Stimulated activated CD4-positive, alpha-beta T cell treated with anti-CD3 and anti-CD28 coated beads, Interleukin-12 subunit alpha, Interleukin-12 subunit beta, amount 100 ng/mL, for 48 hours (primary cell): ENCODE data around the gene HNRNPDL.
"Not testable (repeated sequence)": the region's sequence is repeated elsewhere in the genome, so short reads cannot be mapped to it uniquely, and the experiment has no call there.

ENCODE experiments used
- DNase-seq, 3 donors: peaks; one replicate each; pipeline ENCODE4 v3.0.0-alpha.2; 2020; ENCODE audit warnings: low read depth in 2 of 3, low spot score in 1 of 3

Gene HNRNPDL

DNA sequence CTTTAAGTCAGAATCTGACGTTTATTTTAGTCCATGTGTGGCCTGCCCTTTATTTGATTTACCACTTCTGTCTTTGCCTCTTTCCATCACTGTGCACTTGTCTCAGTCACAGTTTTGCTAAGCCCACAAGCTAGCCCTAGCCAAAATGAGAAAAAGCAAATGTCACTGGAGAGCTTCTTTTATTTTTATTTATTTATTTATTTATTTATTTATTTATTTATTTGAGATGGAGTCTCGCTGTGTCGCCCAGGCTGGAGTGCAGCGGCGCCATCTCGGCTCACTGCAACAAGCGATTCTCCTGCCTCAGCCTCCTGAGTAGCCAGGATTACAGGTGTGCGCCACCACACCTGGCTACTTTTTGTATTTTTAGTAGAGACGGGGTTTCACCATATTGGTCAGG lies 40.2 kb downstream of the HNRNPDL start:
- DNase-seq: not testable (repeated sequence)

DNA sequence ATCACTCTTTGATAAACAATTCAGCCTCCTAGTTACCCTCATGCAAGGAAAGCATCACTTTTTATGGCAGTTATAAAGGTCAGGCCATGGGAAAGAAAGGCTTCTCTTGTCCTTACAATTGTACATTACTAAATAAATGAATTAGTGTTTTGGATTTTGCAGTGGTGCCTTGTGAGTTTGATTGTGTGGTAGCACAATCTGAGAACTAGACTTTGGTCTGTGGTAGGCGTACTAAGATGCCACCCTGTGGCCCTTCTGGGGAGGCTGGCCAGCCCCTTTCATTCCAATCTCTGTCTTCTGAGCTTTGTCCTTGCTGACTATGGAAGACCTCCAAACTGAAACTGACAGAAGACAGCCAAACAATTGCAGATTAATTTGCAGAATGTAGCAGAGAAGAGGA lies 41.9 kb downstream of the HNRNPDL start:
- DNase-seq: no peak

DNA sequence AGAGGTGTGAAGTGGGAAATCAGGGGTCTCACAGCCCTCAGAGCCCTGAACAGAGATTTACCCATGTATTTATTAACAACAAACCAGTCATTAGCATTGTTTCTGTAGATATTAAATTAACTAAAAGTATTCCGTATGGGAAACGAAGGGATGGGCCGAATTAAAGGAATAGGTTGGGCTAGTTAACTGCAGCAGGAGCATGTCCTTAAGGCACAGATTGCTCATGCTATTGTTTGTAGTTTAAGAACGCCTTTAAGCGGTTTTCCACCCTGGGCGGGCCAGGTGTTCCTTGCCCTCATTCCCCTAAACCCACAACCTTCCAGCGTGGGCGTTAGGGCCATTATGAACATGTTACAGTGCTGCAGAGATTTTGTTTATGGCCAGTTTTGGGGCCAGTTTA lies 44.0 kb downstream of the HNRNPDL start:
- not testable (repeated sequence) for DNase-seq

DNA sequence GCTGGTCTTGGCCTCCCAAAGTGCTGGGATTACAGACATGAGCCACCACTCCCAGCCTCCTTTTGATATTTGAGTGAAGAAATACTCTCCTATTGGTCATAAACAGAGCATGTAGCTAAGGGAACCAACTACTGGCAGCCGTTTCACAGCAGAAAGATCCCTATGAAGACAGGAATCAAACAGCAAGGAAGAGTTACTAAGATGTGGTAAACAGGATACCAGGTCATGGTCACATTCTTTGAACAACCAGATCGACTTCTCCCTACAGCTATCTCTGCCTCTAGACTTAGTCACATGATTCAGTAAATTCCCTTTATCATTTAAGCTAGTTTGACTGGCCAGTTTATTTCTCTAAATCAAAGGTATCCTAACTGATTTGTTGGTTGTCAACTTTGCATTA lies 47.5 kb downstream of the HNRNPDL start:
- no peak for DNase-seq

DNA sequence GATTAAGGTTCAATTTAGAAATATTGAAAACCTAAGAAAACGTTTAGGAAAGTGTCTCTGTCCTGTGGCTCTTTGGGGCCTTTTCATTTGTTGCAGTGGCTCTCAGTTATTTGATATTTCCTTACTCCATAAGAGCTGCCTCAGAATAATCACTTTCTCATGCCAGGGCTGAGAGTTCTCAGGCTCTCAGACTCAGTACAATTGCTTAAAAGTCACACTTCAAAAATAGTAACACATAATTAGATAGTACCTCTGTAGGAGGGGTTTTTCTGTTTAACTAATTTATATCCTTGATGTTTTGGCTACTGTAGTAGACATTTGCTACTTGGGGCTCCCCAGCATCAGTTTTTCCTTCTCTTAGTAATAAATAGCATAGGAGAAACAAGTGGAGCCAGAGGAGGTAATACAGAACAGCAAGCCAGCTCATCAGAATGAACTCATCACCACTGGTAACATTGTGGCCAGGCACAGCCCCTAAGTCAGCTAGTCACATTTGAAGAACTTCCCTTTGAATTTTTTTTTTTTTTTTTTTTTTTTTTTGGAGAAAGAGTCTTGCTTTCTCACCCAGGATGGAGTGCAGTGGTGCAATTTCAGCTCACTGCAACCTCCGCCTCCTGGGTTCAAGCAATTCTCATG lies 48.5 kb downstream of the HNRNPDL start:
- no peak for DNase-seq

DNA sequence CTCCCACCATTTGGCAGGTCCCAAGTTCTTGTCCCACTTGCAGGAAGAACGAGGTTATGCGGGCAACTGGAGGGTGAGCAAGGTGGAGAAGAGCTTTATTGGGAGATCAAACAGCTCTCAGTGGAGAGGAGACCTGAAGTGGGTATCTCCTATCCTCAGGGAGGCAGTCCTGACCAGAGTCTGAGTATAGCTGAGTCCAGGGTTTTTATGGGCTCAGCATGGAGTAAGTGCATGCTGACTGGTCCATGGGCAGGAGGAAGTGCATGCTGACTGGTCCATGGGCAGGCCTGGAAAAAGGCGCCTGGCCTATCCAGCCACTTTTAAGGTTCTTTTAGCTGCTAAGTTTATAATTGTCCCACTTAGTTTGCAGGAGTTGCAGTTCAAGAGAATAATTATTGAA lies 49.0 kb downstream of the HNRNPDL start:
- DNase-seq: no peak

DNA sequence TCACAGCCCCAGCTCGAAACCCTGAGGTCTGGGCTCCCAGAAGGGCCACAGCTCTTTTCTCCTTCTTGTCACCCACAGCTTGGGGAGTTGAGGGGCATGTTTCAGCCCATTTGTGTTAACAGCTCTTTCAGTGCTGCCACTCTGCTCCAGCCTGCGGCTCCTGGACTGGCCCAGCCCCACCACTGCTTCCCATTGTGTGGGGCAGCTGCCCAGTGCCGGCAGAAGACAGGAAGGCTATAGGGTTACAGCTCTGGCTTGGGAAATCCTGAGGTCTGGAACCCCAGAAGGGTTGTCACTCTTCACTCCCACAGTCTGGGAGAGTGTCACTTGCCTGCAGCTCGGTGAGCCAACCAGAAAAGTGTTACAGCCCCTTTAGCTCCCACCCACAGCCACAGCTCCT lies 49.4 kb downstream of the HNRNPDL start:
- DNase-seq: no peak

- no peak for DNase-seq
These were observed 49.9 kb downstream of the HNRNPDL start for GRCh38 chr4:82380344-82380743.

- no peak for DNase-seq
These were observed 54.2 kb downstream of the HNRNPDL start for GRCh38 chr4:82376109-82376508.

DNA sequence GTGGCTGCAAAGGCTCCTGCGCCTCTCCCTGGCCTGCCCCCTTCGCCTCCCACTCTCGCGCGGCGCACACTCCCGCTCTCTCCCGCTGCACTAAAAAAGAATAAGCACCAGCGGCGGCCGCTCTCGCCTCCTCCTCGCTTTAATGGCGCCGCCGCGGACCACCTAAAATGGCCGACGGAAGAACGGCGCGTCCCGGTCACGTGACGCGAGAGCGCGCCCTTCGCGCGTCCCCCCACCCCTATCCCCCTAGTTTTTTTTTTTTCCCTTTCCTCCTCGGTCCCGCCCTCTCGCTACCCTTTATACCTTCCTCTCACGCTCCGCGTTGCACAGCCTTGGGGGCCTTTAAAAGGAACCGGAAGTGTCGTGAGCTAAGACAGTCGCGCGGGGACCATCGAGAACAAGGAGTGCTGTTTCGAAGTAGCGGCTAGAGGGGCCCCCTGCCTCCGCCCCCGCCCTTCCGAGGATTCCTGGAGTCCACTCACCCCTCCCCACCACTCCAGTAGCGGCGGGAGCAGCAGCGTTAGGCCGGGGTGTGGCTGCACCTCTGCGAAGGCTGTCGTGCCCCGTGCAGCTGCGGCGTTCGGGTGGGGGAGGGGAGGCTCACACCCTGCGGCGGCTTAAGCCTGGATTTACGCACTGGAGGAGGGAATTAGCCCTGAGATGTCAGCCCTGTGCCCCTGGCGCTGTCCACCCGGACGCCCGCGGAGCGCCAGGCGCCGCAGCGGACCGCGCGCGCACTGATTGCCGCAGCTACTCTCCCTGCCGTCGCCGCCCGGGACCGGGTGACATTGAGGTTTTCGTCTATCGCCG lies 56.2 kb downstream of the HNRNPDL start, which contains the start of gene HNRNPD:
TSS of gene HNRNPD (minus strand) at position 176 of the 810 bp plus-strand sequence. CDS start 313 bp downstream, outside the sequence.
- peak; percentile 84 to 96 (median 94) for DNase-seq

DNA sequence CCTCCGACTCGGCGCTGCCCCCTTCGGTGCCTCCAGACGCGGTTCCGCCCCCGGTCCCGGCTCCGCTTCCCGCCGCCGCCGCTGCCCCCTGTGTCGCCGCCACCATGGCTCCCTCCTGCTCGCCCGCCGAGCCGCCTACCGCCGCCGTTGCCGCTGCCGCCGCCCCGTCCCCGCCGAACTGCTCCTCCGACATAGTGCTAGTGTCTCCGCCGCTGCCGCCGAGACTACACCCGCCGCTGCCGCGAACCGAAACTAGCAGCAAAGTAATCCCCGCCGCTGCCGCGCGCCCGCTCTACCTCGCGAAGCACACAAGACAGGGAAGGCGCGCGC lies 56.8 kb downstream of the HNRNPDL start:
- DNase-seq: peak in 2 of 3 donors; percentile 37 to 50
